Ovary (tissue), 3 donors: ENCODE data around the gene DCAF6.

ENCODE experiments used
- EP300 ChIP-seq: sonication (generic); formaldehyde crosslinking; IDR thresholded peaks from one replicate; pipeline ENCODE4 v1.6.1; 2017; ENCODE audit warnings: antibody characterized with exemption
- TF ChIP-seq, protein P1 (sequence below), 3 donors: fragments of 450-650 bp in 2 of 3; fragments of 200-600 bp in 1 of 3; IDR thresholded peaks; one replicate each; pipeline versions ENCODE4 v1.5.1 to v1.8.0; 2016 to 2022; ENCODE audit warnings: antibody characterized with exemption in 3 of 3, mild to moderate bottlenecking in 1 of 3
- donor health status: DM: no; HTN: no; CAD: no.

- TF ChIP-seq EP300 = no peak
- TF ChIP-seq, protein P1, sequence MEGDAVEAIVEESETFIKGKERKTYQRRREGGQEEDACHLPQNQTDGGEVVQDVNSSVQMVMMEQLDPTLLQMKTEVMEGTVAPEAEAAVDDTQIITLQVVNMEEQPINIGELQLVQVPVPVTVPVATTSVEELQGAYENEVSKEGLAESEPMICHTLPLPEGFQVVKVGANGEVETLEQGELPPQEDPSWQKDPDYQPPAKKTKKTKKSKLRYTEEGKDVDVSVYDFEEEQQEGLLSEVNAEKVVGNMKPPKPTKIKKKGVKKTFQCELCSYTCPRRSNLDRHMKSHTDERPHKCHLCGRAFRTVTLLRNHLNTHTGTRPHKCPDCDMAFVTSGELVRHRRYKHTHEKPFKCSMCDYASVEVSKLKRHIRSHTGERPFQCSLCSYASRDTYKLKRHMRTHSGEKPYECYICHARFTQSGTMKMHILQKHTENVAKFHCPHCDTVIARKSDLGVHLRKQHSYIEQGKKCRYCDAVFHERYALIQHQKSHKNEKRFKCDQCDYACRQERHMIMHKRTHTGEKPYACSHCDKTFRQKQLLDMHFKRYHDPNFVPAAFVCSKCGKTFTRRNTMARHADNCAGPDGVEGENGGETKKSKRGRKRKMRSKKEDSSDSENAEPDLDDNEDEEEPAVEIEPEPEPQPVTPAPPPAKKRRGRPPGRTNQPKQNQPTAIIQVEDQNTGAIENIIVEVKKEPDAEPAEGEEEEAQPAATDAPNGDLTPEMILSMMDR (IDR thresholded peaks at IDR 0.05) = no peak
Measured at GRCh38 chr1:168054117-168054516, 117.6 kb downstream of the DCAF6 start.
